CD14-positive monocyte (primary cell): ENCODE results near the gene ITPA. TPM values are rescaled to one million over a fixed set of nuclear protein-coding genes. Genes with fewer than 3 reads are reported as not detected.

Experiments
- DNase-seq, 3 donors: peaks; one replicate each; pipeline ENCODE4 v3.0.0-alpha.2; 2011 to 2022
- H2AFZ ChIP-seq: 2 replicates; pipeline ENCODE4 v1.6.0; 2012; ENCODE audit warnings: mild to moderate bottlenecking, low read depth, low read length, inconsistent platforms; ENCODE audit not compliant: insufficient read depth, poor library complexity, severe bottlenecking
- H3K27ac ChIP-seq, 2 donors: 1 replicate in 1 of 2; 2 replicates in 1 of 2; pipeline ENCODE4 v1.5.1; 2012 to 2013; ENCODE audit warnings: low read length in 2 of 2, control low read depth in 1 of 2, inconsistent platforms in 1 of 2, low read depth in 1 of 2, mild to moderate bottlenecking in 1 of 2
- H3K27me3 ChIP-seq, 2 donors: one replicate each; pipeline versions ENCODE4 v1.6.0 to v1.6.1; 2011 to 2013; ENCODE audit warnings: low read length in 2 of 2; ENCODE audit not compliant: control insufficient read depth in 2 of 2, insufficient read depth in 2 of 2
- H3K36me3 ChIP-seq, 2 donors: replicated peaks in 1 of 2; 1 replicate in 1 of 2; 2 replicates in 1 of 2; pipeline versions ENCODE4 v1.5.1 to v1.6.1; 2012 to 2013; ENCODE audit warnings: low read length in 2 of 2, control low read depth in 1 of 2, inconsistent platforms in 1 of 2, mild to moderate bottlenecking in 1 of 2; ENCODE audit not compliant: insufficient read depth in 2 of 2, control insufficient read depth in 1 of 2
- H3K4me1 ChIP-seq, 2 donors: 1 replicate in 1 of 2; 2 replicates in 1 of 2; pipeline versions ENCODE4 v1.5.1 to v1.6.1; 2012 to 2013; ENCODE audit warnings: low read length in 2 of 2, control low read depth in 1 of 2, inconsistent platforms in 1 of 2, mild to moderate bottlenecking in 1 of 2, moderate library complexity in 1 of 2; ENCODE audit not compliant: insufficient read depth in 2 of 2, control insufficient read depth in 1 of 2
- H3K4me2 ChIP-seq: replicated peaks from 2 replicates; pipeline ENCODE3; 2012; ENCODE audit warnings: low read length, moderate library complexity, mild to moderate bottlenecking; ENCODE audit not compliant: poor library complexity, severe bottlenecking; ENCODE audit errors: extremely low read depth
- H3K4me3 ChIP-seq, 3 experiments: fragments of 200-600 bp in 1 of 3; sonication (generic) in 1 of 3; replicated peaks in 1 of 3; 1 replicate in 2 of 3; 2 replicates in 1 of 3; pipeline ENCODE4 v1.5.1; 2011 to 2013; ENCODE audit warnings: low read length in 3 of 3, mild to moderate bottlenecking in 3 of 3, control low read depth in 2 of 3, low read depth in 2 of 3, inconsistent platforms in 1 of 3, moderate library complexity in 1 of 3
- H3K79me2 ChIP-seq: 2 replicates; pipeline ENCODE4 v1.6.0; 2012; ENCODE audit warnings: mild to moderate bottlenecking, control low read depth, inconsistent platforms, low read length, moderate library complexity; ENCODE audit not compliant: insufficient read depth
- H3K9ac ChIP-seq: 2 replicates; pipeline ENCODE4 v1.6.0; 2017; ENCODE audit warnings: low read length, mild to moderate bottlenecking; ENCODE audit not compliant: insufficient read depth, poor library complexity, severe bottlenecking
- H3K9me3 ChIP-seq, 2 donors: replicated peaks in 1 of 2; 1 replicate in 1 of 2; 2 replicates in 1 of 2; pipeline versions ENCODE4 v1.5.1 to v1.6.1; 2012 to 2013; ENCODE audit warnings: low read length in 2 of 2, control low read depth in 1 of 2; ENCODE audit not compliant: control insufficient read depth in 1 of 2, insufficient read depth in 1 of 2
- H4K20me1 ChIP-seq: 2 replicates; pipeline ENCODE4 v1.6.0; 2012; ENCODE audit warnings: mild to moderate bottlenecking, low read length, control low read depth, moderate library complexity; ENCODE audit not compliant: insufficient read depth
- H3K27ac Mint-ChIP-seq, 7 donors: one replicate each; pipeline ENCODE4 v1.8.0; 2020; ENCODE audit warnings: mild to moderate bottlenecking in 7 of 7, mixed read lengths in 7 of 7, moderate library complexity in 6 of 7, inconsistent platforms in 2 of 7
- H3K27me3 Mint-ChIP-seq, 3 donors: one replicate each; pipeline ENCODE4 v1.8.0; 2021 to 2022; ENCODE audit warnings: low read depth in 3 of 3, mild to moderate bottlenecking in 3 of 3, mixed read lengths in 3 of 3, moderate library complexity in 3 of 3, inconsistent platforms in 1 of 3
- H3K36me3 Mint-ChIP-seq, 2 donors: one replicate each; pipeline ENCODE4 v1.8.0; 2020; ENCODE audit warnings: mixed read lengths in 2 of 2, inconsistent platforms in 1 of 2, mild to moderate bottlenecking in 1 of 2
- H3K4me1 Mint-ChIP-seq: one replicate; pipeline ENCODE4 v1.8.0; 2020; ENCODE audit warnings: mild to moderate bottlenecking, mixed read lengths
- H3K4me3 Mint-ChIP-seq, 2 donors: one replicate each; pipeline ENCODE4 v1.8.0; 2020; ENCODE audit warnings: mild to moderate bottlenecking in 2 of 2, mixed read lengths in 2 of 2, moderate library complexity in 1 of 2
- H3K9me3 Mint-ChIP-seq, 7 donors: one replicate each; pipeline ENCODE4 v1.8.0; 2020 to 2022; ENCODE audit warnings: mixed read lengths in 7 of 7, mild to moderate bottlenecking in 6 of 7, moderate library complexity in 6 of 7, inconsistent platforms in 2 of 7
- CTCF ChIP-seq: fragments of 200-600 bp; IDR thresholded peaks from one replicate; pipeline ENCODE4 v1.8.0; 2022; ENCODE audit warnings: antibody characterized with exemption, mild to moderate bottlenecking
- WGBS: methylation state at CpG from one replicate; pipeline ENCODE4 v1.1.5; 2013; ENCODE audit warnings: missing lambda C conversion rate; ENCODE audit not compliant: insufficient coverage; 5-methylcytosine and 5-hydroxymethylcytosine counted together
- intact Hi-C, 2 donors: fragments of 100-400 bp; cut with micrococcal nuclease; formaldehyde crosslinking; loops; one replicate each; pipeline versions ENCODE4 v1.15.0 to v1.15.1; 2023
- polyA plus RNA-seq, 3 donors: library from polyadenylated mRNA; depleted of rRNA in 1 of 3; unstranded in 2 of 3; stranded (reverse) in 1 of 3; fragments of 300-500 nt in 2 of 3; fragments of >200 nt in 1 of 3; fragmentation: Illumina TruSeq in 2 of 3; gene quantifications; 1 replicate in 2 of 3; 2 replicates in 1 of 3; pipeline ENCODE4 v1.2.3, GENCODE V29; 2012 to 2021

Gene ITPA
- polyA plus RNA-seq, 3 donors = 39.5 to 62.8 (median 57.0) TPM

GRCh38 chr20:3273371-3273770 is 64.1 kb downstream of the ITPA start:
- DNase-seq = no peak
- H3K36me3 Mint-ChIP-seq = peaks cover 71 to 88% of the 10 kb centered on the region in 2 donors
- no peaks in the 10 kb centered on the region for H3K9me3 ChIP-seq
- no peaks in the 10 kb centered on the region for H3K4me1 ChIP-seq
- H3K27me3 ChIP-seq = no peaks in the 10 kb centered on the region
- no peaks in the 10 kb centered on the region for H3K79me2 ChIP-seq
- intact Hi-C loops = no loop called here
- H2AFZ ChIP-seq = no peak overlapping the region
- no peak overlapping the region for H3K4me3 Mint-ChIP-seq
- no peaks in the 10 kb centered on the region for H4K20me1 ChIP-seq
- no peak for TF ChIP-seq CTCF
- no peak overlapping the region for H3K27ac ChIP-seq
- no peaks in the 10 kb centered on the region for H3K27me3 Mint-ChIP-seq
- no peaks in the 10 kb centered on the region for H3K4me1 Mint-ChIP-seq
- no CpG with 5 or more reads among the region's 4 CpGs for WGBS
- no peak overlapping the region for H3K4me3 ChIP-seq
- no peaks in the 10 kb centered on the region for H3K9me3 Mint-ChIP-seq
- peaks cover 62 to 78% of the 10 kb centered on the region in 2 donors for H3K36me3 ChIP-seq
- H3K4me2 ChIP-seq = no peak overlapping the region
- no peak overlapping the region for H3K27ac Mint-ChIP-seq
- no peak overlapping the region for H3K9ac ChIP-seq

Other genes starting within 250 kb of the ITPA start
- not detected for gene GNRH2, start 165.9 kb upstream of the ITPA start, polyA plus RNA-seq
- gene MRPS26, start 163.4 kb upstream of the ITPA start, polyA plus RNA-seq = 10 to 100 TPM; 19.4 to 36.6 (median 29.8) TPM
- not detected for gene OXT, start 137.9 kb upstream of the ITPA start, polyA plus RNA-seq
- not detected for gene AVP, start 124.8 kb upstream of the ITPA start, polyA plus RNA-seq
- gene FASTKD5, start 49.6 kb upstream of the ITPA start, polyA plus RNA-seq = 10 to 100 TPM; 12.5 to 17.8 (median 13.7) TPM
- gene UBOX5, start 49.6 kb upstream of the ITPA start, polyA plus RNA-seq = 1 to 10 TPM; 2.3 to 4.7 (median 4.2) TPM
- under 1 TPM in 2 of 3 donors, not detected in 1; 0.05 to 0.45 TPM for gene LZTS3, start 35.9 kb upstream of the ITPA start, polyA plus RNA-seq
- gene DDRGK1, start 4.8 kb upstream of the ITPA start, polyA plus RNA-seq = 10 to 100 TPM; 39.9 to 42.7 (median 42.6) TPM
- gene SLC4A11, start 29.7 kb downstream of the ITPA start, polyA plus RNA-seq = under 1 TPM in 2 of 3 donors, not detected in 1; 0.11 to 0.33 TPM
- gene DNAAF9, start 198.2 kb downstream of the ITPA start, polyA plus RNA-seq = 10 to 100 TPM in 1 of 3 donors, 1 to 10 TPM in 1, under 1 TPM in 1; 0.53 to 10.8 (median 1.2) TPM